Measurements from ENCODE around the gene MELTF.
A peak's percentile ranks its signal among the peaks of the same experiment; 100 is the strongest.
"Not testable (repeated sequence)": the region's sequence is repeated elsewhere in the genome, so short reads cannot be mapped to it uniquely, and the experiment has no call there.

Gene MELTF

DNA sequence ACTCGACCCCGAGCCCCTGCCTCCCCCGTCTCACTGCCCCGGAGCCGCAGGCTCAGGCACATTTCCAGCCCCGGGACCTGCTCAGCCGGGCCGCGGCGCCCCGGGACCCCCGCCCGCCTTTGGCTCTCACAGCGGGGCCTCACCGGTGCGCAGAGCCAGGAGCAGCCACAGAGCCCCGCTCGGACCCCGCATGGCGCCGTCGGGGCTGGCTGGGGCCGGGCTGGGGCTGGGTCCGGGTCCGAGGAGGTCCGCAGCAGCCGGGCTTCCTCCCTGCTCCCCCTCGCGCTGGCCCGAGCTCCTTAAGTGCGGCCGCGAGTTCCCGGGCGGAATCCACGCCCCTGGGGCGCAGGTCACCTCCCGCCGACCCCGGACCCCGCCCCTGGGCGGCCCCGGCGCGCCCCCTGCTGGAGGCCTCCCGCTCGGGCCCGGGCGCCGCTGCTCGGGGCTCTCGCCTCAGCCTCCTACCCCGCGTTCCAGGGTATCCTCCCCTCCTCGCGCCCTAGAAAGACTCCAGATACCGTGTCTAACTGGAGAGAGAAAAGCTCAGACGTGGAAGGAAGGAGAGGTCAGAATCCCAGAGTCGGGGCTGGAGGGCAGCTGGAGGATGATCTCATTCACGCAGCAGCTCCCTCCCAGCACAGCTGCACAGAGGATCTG lies at the start of gene MELTF:
TSS of gene MELTF (minus strand) at position 307 of the 657 bp plus-strand sequence. CDS start at position 192, 115 bp downstream.
- DNase-seq (ENCODE audit: low read depth in 3 of 3): peak; percentile 39 to 65 (median 40)

- no peak for DNase-seq (ENCODE audit: low read depth in 3 of 3)
These were observed 46.8 kb upstream of the MELTF start for GRCh38 chr3:197076415-197076814.

GRCh38 chr3:197068077-197068476 lies 38.5 kb upstream of the MELTF start:
- no peak for DNase-seq (ENCODE audit: low read depth in 3 of 3)

GRCh38 chr3:197064771-197065170 lies 35.2 kb upstream of the MELTF start:
- no peak for DNase-seq (ENCODE audit: low read depth in 3 of 3)

GRCh38 chr3:197062446-197062845 lies 32.8 kb upstream of the MELTF start:
- no peak for DNase-seq (ENCODE audit: low read depth in 3 of 3)

DNA sequence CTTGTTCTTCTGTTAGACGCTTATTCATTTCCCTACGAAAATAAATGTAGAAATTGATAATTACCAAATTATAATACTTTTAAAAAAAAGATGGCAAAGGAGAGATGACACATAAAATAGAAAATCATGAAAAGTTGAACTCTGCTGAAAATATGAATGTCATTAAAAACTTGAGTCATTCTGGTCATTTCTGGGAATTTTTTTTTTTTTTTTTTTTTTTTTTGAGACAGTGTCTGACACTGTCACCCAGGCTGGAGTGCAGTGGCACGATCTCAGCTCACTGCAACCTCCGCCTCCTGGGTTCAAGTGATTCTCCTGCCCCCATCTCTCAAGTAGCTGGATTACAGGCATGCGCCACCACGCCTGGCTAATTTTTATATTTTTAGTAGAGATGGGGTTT lies 22.0 kb upstream of the MELTF start:
- not testable (repeated sequence) for DNase-seq (ENCODE audit: low read depth in 3 of 3)

GRCh38 chr3:197050511-197050910 lies 20.9 kb upstream of the MELTF start:
- no peak for DNase-seq (ENCODE audit: low read depth in 3 of 3)

DNA sequence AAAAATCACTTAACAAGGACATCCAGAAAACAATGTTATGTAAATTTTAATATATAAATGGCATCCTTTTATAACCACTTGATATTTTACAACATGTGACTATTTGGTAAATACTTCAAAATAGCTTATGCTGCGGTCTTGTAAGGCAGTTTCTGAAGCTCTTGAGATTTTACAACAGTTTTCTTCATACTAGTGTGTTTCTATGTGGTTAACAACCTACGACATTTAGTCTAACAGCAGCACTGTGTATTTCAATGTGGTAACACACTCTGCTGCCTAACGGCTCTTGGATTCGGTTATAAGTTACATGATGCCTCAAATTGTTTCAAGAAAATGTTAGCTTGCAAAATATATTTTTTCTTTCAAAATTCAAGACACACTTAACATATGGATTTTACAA lies 12.9 kb upstream of the MELTF start:
- DNase-seq (ENCODE audit: low read depth in 3 of 3): no peak

GRCh38 chr3:197041875-197042488 lies 12.4 kb upstream of the MELTF start:
- no peak for DNase-seq (ENCODE audit: low read depth in 3 of 3)

DNA sequence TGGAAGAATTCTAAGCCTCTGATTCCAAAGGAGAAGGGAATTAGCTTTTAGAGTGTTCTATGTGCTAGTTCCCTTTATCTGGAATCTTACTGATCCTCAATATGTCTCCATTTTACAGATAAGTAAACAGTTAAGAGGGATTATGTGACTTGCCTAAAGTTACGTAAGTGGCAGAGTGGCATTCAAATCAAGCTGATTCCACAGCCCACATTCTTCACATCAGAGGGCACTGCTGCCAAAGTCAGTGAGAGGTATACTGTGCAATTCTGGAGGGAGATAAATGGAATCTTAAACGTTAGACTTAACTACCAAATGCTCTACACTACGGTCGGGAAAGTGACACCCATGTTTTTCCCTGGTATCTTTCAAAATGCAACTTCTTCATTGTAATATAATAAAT lies 11.0 kb upstream of the MELTF start:
- no peak for DNase-seq (ENCODE audit: low read depth in 3 of 3)

DNA sequence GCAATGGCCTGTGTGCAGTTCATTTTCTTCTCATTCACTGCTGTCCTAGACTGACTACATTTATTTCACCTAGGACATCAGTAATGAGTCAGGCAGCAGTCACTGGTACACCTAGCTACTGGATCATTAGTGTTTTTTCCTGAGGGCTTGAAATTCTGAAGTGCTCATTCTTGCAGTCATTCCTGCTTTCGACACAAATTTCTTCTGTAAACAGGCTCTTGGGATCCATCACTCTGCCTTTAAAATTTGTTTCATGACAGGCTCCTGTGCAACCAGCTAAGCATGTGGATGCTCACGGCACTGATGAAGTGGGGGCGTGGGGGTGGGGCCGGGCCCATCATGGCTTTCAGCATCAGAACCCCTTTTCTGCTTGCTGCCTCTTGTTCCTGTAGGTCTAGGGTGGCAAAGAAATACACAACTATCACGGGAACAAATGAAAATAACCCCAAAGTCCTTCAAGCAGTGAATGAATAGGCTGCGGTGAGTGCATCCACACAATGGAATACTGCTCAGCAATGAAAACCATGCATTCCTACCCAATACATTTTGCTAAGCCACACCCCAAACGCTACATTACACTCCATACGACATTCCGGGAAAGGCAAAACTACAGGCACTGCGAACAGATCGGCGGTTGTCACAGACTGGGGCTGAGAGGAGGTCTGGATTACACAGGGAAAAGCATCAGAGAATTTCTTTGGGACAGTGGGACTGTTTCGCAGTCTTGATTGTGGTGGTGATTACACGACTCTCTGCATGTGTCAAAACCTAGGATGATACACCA lies 9.3 kb upstream of the MELTF start:
- no peak for DNase-seq (ENCODE audit: low read depth in 3 of 3)

DNA sequence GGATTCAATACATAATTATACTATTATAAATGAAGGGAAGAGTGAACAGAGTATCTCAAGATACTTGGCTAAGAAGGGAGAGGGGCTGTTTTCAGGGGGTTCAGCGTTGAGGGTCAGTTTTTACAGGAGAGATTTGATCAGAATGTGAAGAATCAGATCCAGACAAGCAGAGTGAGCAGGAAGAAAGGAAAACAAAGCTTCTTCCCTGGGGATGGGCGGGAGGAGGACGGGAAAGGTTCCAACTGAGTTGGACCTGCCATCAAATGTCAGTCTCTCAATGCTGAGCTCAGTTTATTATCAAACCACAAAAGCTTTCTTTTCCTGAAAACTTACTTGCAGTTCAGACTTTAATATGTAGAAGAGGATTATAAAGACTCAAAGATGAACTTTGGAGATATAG lies 6.0 kb upstream of the MELTF start:
- no peak for DNase-seq (ENCODE audit: low read depth in 3 of 3)

DNA sequence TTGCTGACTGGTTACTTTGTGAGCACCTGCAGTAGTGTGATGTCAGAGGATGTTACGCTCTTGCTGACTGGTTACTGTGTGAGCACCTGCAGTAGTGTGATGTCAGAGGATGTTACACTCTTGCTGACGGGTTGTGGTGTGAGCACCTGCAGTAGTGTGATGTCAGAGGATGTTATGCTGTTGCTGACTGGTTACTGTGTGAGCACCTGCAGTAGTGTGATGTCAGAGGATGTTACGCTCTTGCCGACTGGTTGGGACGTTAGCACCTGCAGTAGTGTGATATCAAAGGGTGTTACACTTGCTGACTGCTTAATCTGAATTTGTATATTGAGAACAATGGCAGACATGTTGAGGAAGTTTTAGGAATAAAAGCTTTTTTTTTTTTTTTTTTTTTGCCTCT lies 5.2 kb upstream of the MELTF start:
- not testable (repeated sequence) for DNase-seq (ENCODE audit: low read depth in 3 of 3)

GRCh38 chr3:197033764-197034163 lies 4.1 kb upstream of the MELTF start:
- DNase-seq (ENCODE audit: low read depth in 3 of 3): not testable (repeated sequence)

- no peak for DNase-seq (ENCODE audit: low read depth in 3 of 3)
These were observed 2.0 kb upstream of the MELTF start for GRCh38 chr3:197031315-197032285.

DNA sequence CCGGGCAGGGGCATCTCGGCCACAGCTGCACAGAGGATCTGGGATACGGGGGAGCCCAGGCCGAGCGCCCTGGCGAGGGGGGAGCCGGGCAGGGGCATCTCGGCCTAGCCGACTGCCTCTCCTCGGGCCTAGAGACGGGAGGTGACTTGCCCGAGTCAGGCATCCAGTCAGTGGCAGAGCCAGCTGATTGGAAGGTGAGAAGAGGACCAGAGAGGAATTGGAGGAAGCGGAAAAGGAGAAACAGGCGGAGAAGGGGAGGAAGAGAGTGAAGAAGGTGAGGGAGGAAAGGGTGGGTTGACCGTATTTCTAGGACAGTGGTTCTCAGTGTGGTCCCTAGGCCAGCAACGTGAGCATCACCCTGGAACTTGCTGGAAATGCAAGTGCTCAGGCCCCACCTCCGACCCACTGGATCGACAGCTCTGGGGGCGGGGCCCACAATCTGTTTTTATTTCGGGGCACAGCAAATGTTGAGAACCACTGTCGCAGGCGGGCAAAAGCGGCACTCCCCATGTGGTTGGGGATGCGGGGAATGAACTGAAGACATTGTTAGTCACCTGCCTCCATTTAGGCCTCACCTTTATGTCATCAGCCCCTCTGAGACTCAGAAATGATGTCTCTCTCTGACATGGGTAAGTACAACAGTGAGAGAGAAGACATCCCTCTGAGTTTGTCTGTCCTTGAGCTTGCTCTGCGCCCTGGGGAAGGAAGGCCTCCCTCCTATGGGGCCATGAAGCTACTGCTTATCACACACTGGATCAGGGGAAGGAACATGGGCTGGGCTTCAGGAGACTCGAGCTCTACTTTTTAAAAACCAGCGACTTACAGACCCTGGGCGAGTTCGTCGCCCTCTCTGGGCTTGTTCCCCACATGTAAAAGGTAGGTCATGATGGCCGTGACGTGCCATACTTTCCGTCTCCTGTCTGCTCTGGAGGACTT lies 1.0 kb upstream of the MELTF start:
- no peak for DNase-seq (ENCODE audit: low read depth in 3 of 3)

GRCh38 chr3:197028728-197029510 lies 698 bp downstream of the MELTF start:
- DNase-seq (ENCODE audit: low read depth in 3 of 3): peak in 1 of 3 experiments; percentile 6

GRCh38 chr3:197027896-197028727 lies 1.5 kb downstream of the MELTF start:
- no peak for DNase-seq (ENCODE audit: low read depth in 3 of 3)
